ENCODE data around the gene ZIC4.

Gene ZIC4

GRCh38 chr3:147404800-147405230 lies 1.5 kb downstream of the ZIC4 start:
- DNase-seq (ENCODE audit: low read depth): no peak

DNA sequence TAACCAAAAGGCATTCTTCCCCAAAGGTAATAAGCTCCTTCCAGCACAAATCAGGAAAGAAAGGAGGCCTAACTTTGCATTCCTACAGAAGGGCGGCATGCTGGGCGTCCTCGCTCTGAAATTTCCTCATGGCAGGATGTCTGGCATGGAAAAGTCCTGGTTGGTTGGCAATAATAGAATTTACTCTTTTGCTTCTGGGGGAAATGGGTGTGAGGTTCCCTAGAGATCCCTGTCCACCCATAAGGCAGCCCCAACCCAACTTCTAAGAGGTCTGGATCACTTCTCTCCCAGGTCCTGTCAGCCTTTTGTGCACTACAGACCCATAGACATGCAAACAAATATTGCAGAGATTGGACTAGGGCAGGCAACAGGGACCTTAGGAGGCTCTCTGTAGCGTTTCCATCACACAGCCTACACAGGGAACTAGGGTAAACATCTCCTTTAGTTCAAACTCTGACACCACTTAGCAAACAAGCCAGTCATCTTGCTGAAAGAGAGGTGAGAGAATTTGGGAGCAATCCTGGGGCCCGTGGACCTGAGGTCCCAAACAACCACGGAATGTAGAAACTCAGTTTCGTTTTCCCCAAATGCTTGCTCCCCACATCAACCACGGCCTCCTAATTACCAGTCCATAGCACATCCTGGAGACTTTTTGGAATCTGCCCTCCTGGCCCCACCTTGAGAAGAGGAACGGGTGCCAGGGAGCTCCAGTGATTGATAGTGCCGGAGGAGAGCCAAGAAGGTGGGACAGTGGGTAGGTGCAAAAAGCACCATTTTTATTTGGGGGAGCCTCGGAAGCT lies 2.1 kb downstream of the ZIC4 start:
- no peak for DNase-seq (ENCODE audit: low read depth)

- no peak for DNase-seq (ENCODE audit: low read depth)
Measured at GRCh38 chr3:147403511-147403910, 2.8 kb downstream of the ZIC4 start.

DNA sequence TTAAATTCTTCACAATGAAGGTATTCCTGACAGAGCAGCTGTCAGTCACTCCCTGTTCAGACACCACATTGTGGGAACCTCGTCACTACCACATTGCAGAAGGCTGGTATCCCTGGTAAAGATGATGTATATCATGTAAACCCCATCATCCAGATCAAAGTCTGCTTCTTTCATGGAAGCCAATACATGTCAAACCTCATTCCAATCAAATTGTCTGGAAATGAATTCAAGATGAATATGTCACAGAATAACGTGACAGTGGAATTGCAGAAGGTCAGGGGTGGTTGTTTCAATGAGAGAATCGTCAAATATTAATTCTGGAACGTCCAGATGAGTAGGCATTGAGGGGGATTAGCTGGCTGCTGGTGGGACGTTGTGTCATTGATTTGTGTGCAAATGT lies 4.2 kb downstream of the ZIC4 start:
- DNase-seq (ENCODE audit: low read depth): no peak

DNA sequence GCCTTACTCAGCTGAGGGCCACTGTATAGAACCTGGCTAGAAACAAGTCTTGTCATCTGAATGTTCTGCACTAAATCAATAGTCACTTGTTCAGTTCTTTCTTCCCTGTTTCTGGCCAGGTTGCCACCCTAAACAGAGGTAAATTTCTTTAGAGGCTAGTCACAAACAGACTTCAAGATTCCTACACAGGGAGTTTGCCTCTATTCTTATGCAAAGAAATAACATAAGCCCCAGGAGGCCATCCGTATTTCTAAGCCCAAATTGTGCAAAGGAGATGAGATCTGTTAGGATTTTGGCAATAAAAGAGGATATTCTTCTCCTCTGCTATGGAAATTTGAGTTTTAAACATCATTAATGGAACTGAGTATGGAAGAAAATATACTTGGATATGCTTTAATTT lies 4.9 kb downstream of the ZIC4 start:
- DNase-seq (ENCODE audit: low read depth): no peak

DNA sequence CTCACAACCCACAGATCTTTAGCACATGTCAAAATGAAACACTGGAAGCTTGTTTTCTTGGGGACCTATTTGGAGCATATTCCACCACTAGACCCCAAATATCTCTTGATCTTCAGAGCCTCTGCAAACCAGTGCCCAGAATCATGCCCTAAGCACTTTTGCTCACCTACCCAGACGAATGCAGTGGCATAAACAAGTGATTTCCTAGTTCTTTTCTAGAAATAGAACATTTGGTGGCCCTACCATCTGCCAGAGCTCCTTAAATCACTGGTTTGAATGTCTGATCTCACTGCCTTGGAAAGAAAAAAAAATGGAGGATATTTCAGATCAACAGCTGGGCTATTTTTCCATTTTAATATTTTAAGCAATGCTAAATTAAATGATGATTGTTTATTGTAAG lies 5.3 kb downstream of the ZIC4 start:
- DNase-seq (ENCODE audit: low read depth): no peak

DNA sequence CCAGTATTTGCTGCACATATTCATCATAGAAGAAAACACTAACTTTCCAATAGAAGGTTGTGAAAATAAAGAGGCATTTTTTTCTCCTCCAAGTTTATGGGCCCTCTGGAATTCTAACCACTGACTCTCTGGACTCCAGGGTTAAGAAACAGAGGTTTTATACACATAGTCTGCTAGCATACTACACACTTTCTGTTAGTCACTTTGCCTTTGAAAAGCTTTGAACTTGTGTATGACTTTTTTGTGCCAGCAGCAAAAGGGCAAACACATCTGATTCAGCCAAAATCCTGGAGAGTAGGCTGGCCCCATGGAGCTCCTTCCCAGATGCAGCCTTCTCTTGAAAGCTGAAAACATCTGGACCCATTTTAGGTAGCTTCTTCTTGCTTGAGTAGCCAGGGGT lies 6.2 kb downstream of the ZIC4 start:
- DNase-seq (ENCODE audit: low read depth): no peak

DNA sequence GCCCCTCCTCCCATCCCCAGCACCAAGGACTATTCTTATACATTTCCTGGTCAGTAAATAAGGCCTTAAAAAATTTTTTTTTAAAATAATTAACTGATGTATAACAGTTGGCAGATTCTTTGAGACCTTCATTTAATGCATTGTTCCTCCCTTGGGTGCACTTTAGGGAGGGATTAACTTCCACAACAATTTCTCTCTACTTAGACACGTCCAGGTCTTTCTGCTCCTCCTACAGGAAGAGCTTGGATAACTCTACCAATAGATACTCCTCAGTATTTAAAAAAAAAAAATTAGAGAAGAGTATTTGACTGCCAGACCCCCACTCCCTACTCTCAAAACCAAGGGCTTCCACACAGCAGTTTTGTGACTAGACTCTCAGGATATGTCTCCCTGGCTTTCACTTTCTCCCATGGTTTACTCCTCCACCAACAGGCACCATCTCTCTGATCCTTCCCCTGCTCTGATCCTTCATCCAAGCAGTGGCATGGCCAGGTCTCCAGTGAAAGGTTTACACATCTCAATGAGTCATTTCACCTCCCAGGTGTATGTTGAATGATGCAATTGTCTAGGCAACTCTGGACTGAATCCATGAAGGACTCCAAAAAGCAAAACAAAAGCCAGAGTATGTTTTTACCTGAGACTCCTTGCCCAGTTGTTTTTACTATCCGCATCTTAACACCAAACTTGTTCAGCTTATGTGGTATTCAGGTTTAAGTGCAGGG lies 7.4 kb downstream of the ZIC4 start:
- DNase-seq (ENCODE audit: low read depth): no peak

DNA sequence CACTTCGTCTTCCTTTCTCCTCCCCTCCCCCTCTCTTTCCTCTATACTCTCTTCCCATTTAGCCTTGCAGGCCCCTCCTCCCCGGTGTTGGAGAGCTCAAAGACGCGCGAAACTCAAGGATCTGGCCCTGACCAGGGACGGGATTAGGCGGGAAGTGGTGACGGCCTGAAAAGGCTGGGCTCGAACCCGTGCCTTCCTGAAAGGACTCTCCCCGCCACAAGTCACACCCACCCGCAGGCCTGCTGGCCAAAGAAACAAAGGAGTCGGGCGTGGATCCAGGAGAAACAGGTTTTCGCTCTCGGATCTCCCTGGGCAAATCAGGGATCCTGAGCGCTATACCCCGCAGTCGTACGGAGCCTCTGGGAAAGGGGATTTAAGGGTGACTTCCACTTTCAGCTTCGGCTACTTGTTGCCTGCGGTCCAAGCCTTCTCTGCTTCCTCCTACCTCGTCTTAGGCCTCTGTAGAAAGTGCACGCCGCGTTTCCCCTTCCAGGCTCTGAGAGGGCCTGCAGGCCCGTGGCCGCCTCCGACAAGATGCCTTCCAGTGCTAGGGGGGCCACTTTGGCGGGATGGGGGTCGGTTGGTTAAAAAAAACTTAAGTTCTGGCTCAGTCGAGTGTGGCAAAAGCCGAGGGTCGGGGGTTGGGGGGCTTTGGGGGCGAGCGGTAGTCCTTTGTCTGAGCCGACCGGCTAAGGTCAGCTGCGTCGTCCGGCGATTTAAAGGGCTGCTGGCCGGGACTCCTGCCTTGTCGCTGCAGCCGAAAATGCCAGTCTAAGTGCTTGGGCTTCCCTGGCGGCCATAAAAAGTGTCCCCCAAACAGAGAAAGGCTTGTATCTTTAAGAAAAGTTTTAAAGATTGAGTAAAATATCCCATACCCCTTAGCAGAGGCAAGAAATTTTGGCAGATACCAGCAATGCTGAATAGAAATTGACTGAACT lies 8.2 kb downstream of the ZIC4 start:
- DNase-seq (ENCODE audit: low read depth): no peak

GRCh38 chr3:147397155-147397874 lies 9.0 kb downstream of the ZIC4 start:
- no peak for DNase-seq (ENCODE audit: low read depth)

GRCh38 chr3:147396712-147397046 lies 9.7 kb downstream of the ZIC4 start:
- no peak for DNase-seq (ENCODE audit: low read depth)

DNA sequence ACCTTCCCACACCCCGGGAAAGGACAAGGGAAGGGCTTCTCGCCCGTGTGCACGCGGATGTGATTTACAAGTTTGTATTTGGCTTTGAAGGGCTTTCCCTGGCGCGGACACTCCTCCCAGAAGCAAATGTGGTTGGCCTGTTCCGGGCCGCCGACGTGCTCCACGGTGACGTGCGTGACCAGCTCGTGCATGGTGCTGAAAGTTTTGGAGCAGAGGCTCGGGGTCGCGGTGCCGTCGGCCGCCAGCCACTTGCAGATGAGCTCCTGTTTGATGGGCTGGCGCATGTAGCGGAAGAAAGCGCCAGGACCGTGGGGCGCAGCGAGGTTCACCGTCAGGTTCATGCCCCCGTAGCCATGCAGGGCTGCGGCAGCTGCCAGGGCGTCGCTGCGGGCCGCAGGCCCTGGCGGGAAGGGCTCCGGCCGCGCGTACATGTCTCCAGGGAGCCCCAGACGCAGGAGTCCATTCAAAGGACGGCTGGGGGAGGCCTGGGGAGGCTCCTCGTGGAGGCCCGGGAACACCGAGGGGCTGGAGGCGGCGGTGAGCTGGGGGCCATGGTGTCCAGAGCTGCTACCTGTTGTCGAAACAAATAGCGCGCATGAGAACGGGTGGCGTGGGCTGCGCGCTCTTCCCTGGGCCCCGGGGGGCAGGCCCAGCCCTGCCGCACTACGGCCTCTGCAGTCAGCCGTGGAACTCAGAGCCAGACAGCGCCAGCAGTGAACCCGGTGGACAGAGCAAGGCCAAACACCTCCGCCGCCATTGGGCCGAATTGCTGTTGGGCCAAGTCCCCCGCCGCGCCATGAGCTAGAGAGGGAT lies 10.2 kb downstream of the ZIC4 start:
- DNase-seq (ENCODE audit: low read depth): no peak

DNA sequence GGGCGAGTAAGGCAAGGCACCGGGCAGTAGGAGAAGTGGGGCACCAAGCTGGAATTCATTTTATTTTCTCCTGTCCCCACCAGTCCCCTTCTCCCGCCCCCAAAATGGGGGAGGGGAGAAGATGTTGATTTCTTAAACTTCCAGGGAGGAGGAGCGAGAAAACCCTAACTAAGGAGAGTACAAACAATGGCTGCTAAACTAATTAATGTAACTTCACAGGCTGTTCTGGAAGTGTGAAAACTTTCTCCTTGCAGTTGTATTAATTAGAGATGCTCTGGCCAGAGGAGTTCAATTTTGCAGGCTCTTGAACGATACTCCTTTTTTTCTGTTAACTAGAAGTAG lies 11.5 kb downstream of the ZIC4 start:
- DNase-seq (ENCODE audit: low read depth): no peak

- no peak for DNase-seq (ENCODE audit: low read depth)
Measured at GRCh38 chr3:147393943-147394883, 12.1 kb downstream of the ZIC4 start.

- no peak for DNase-seq (ENCODE audit: low read depth)
Measured at GRCh38 chr3:147393261-147393942, 12.9 kb downstream of the ZIC4 start.

DNA sequence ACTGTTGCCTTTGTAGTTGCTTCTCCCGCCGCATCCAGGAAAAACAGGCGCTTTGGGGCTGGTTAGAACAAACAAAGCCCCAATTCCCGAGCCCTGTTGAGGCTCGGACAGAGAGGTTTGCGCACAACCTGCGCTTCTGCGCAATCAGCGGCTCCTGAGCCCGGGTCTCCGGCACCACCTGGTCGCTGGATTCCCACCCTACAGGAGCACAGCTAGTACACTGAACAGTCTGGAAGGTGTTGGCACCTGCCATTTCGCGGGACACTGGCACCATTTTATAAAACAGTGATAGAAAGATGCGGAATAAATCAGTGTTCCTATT lies 13.8 kb downstream of the ZIC4 start:
- DNase-seq (ENCODE audit: low read depth): no peak

- DNase-seq (ENCODE audit: low read depth): no peak
Measured at GRCh38 chr3:147391781-147392624, 14.3 kb downstream of the ZIC4 start.

Measured in stimulated activated CD8-positive, alpha-beta memory T cell treated with anti-CD3 and anti-CD28 coated beads, Interleukin-15, amount 100 ng/mL, for 1 hour (primary cell).